Measurements from ENCODE around the gene MRM3. TPM values are rescaled to one million over a fixed set of nuclear protein-coding genes. Genes with fewer than 3 reads are reported as not detected.

MRM3 gene
- total RNA-seq, 1 donor from 2014 or later: 10.4 TPM

DNA sequence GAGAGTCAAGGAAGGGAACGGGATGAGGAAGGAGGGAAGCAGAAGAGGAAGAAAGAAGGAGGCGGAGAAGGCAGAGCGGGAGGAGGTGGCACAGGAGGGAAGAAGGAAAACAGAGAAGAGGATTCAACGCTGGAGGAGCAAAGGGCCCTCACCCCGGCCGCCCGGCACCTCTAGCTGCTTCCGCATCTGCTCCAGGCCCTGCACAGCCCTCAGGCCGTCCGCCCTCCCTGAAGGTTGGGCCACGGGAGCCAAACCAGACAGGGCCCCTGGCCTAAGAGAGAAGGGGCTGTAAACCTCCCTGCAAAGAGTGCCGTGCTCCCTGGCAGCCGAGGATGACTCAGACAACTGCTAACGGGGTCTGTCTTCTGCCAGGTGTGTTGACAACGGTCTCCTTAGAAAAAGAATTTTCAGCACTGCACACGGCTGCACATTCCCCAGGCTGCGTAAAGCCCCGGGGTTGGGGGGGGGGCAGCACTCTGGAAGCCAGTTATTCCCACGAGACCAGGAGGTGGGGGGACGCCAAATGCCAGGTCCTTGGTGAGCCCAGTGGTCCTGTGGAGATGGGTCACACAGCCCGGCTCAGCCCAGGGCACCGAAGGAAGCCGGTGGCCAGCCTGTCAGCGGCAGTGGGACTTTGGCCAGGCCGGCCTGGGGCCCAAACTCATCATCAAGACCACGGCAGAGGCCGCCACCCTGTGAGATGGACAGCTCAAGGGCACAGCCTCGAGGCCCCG, 29.1 kb downstream of the MRM3 start:
- Mint-ChIP-seq H3K9me3 (ENCODE audit: unreplicated experiment) (no peaks in the 10 kb centered on the region), H3K27ac (ENCODE audit: unreplicated experiment) (no peak overlapping the region), H3K4me1 (ENCODE audit: unreplicated experiment) (peaks cover 10% of the 10 kb centered on the region), H3K36me3 (ENCODE audit: unreplicated experiment) (peaks cover 24% of the 10 kb centered on the region), H3K27me3 (ENCODE audit: unreplicated experiment) (no peaks in the 10 kb centered on the region), H3K4me3 (ENCODE audit: unreplicated experiment) (no peak overlapping the region)
- TF ChIP-seq, protein P1, sequence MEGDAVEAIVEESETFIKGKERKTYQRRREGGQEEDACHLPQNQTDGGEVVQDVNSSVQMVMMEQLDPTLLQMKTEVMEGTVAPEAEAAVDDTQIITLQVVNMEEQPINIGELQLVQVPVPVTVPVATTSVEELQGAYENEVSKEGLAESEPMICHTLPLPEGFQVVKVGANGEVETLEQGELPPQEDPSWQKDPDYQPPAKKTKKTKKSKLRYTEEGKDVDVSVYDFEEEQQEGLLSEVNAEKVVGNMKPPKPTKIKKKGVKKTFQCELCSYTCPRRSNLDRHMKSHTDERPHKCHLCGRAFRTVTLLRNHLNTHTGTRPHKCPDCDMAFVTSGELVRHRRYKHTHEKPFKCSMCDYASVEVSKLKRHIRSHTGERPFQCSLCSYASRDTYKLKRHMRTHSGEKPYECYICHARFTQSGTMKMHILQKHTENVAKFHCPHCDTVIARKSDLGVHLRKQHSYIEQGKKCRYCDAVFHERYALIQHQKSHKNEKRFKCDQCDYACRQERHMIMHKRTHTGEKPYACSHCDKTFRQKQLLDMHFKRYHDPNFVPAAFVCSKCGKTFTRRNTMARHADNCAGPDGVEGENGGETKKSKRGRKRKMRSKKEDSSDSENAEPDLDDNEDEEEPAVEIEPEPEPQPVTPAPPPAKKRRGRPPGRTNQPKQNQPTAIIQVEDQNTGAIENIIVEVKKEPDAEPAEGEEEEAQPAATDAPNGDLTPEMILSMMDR (IDR thresholded peaks at IDR 0.05): no peak
- DNase-seq (ENCODE audit: extremely low spot score, unreplicated experiment): no peak

DNA sequence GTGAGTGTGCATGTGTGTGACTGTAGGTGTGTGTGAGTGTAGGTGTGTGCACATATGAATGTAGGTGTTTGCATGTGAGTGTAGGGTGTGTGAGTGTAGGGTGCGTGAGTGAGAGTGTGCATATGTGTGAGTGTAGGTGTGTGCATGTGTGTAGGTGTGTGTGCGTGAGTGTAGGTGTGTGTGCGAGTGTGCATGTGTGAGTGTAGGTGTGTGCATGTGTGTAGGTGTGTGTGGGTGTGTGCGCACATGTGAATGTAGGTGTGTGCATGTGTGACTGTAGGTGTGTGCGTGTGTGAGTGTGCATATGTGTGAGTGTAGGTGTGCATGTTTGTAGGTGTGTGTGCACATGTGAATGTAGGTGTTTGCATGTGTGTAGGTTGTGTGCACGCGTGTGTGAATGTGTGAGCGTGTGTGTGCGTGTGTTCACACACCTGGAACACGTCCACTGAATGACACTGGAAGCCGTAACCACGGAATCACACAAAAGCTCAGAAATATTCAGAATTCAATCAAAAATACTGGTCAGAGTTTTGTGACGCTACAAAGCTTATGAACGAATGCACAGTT, 30.6 kb downstream of the MRM3 start:
- H3K36me3 Mint-ChIP-seq (ENCODE audit: unreplicated experiment): peaks cover 32% of the 10 kb centered on the region

DNA sequence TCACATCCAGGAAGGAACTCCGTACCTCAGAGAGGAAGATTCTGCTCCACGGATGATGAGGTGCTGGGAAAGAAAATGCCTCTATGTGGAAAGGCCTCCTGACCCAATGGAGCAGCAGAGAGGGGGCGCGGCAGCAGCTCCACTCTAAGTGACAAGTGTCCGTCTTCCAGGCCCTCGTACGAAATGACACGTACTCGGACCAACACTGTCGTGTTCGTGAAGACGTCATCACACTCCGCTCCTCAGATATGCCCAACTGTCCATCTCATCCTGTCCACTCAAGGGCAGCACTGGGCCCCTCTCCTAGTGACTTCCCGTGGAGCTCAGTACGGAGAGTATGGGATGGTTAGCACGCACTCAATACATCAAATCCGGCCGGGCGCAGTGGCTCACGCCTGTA, 32.2 kb downstream of the MRM3 start:
- H3K4me1 Mint-ChIP-seq (ENCODE audit: unreplicated experiment): peaks cover 10% of the 10 kb centered on the region
- no peaks in the 10 kb centered on the region for H3K27me3 Mint-ChIP-seq (ENCODE audit: unreplicated experiment)
- peaks cover 35% of the 10 kb centered on the region for H3K36me3 Mint-ChIP-seq (ENCODE audit: unreplicated experiment)
- no peak overlapping the region for H3K27ac Mint-ChIP-seq (ENCODE audit: unreplicated experiment)
- no peak overlapping the region for H3K4me3 Mint-ChIP-seq (ENCODE audit: unreplicated experiment)
- no peaks in the 10 kb centered on the region for H3K9me3 Mint-ChIP-seq (ENCODE audit: unreplicated experiment)
- DNase-seq (ENCODE audit: extremely low spot score, unreplicated experiment): no peak
- TF ChIP-seq, protein P1 (IDR thresholded peaks at IDR 0.05): no peak

More for the DNA sequence above, 30.6 kb downstream of the MRM3 start:
- H3K27ac Mint-ChIP-seq (ENCODE audit: unreplicated experiment): no peak overlapping the region
- H3K9me3 Mint-ChIP-seq (ENCODE audit: unreplicated experiment): no peaks in the 10 kb centered on the region
- no peak for DNase-seq (ENCODE audit: extremely low spot score, unreplicated experiment)
- TF ChIP-seq, protein P1 (IDR thresholded peaks at IDR 0.05): no peak
- no peak overlapping the region for H3K4me3 Mint-ChIP-seq (ENCODE audit: unreplicated experiment)
- peaks cover 10% of the 10 kb centered on the region for H3K4me1 Mint-ChIP-seq (ENCODE audit: unreplicated experiment)
- H3K27me3 Mint-ChIP-seq (ENCODE audit: unreplicated experiment): no peaks in the 10 kb centered on the region

DNA sequence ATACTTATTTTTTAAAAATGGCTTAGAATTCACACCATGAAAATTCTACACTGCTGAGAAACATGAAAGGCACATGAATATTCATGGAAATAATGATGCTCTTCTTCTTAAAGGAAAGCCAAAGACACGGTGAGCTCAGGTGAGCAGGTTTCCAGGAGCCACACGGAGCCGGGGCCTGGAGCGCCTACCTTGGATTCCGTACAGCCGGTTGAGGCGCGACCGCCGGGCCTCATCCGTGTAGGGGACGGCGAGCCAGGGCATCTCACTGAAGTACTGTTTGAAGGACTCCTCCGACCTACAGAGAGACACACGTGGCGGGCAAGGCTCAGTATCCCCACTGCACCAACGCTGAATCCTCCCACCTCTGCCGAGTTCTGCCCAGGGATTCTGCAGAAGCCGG, 37.1 kb downstream of the MRM3 start:
- Mint-ChIP-seq H3K9me3 (ENCODE audit: unreplicated experiment) (no peaks in the 10 kb centered on the region), H3K4me1 (ENCODE audit: unreplicated experiment) (no peaks in the 10 kb centered on the region), H3K27ac (ENCODE audit: unreplicated experiment) (no peak overlapping the region), H3K27me3 (ENCODE audit: unreplicated experiment) (no peaks in the 10 kb centered on the region), H3K4me3 (ENCODE audit: unreplicated experiment) (no peak overlapping the region), H3K36me3 (ENCODE audit: unreplicated experiment) (peaks cover 27% of the 10 kb centered on the region)
- DNase-seq (ENCODE audit: extremely low spot score, unreplicated experiment): no peak
- TF ChIP-seq, protein P1 (IDR thresholded peaks at IDR 0.05): no peak

DNA sequence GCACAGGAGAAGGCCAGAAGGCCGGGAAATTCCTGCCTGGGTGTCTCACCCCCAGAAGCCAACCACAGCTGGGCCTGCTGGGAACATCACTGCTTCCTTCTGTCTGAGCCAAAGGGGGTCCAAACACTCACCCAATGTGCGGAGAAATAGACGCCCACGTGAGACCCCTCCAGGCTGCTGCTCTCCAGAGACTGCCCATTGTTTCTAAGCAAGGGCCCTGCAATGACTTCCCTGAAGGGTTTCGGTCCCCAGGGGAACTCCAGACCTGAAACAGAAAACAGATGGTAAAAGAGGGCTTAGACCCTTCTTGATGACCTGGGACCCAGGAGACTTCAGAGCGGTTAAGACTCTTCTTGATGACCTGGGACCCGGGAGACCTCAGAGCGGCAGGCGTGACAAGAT, 41.3 kb downstream of the MRM3 start:
- H3K36me3 Mint-ChIP-seq (ENCODE audit: unreplicated experiment): peaks cover 21% of the 10 kb centered on the region
- no peak overlapping the region for H3K4me3 Mint-ChIP-seq (ENCODE audit: unreplicated experiment)
- DNase-seq (ENCODE audit: extremely low spot score, unreplicated experiment): no peak
- H3K9me3 Mint-ChIP-seq (ENCODE audit: unreplicated experiment): no peaks in the 10 kb centered on the region
- no peak overlapping the region for H3K27ac Mint-ChIP-seq (ENCODE audit: unreplicated experiment)
- H3K27me3 Mint-ChIP-seq (ENCODE audit: unreplicated experiment): no peaks in the 10 kb centered on the region
- TF ChIP-seq, protein P1 (IDR thresholded peaks at IDR 0.05): no peak
- peaks cover 4% of the 10 kb centered on the region for H3K4me1 Mint-ChIP-seq (ENCODE audit: unreplicated experiment)
